IMR-90 (cell line): ENCODE results near the gene YARS2. TPM values are rescaled to one million over a fixed set of nuclear protein-coding genes. Genes with fewer than 3 reads are reported as not detected.
"Not testable (repeated sequence)": the region's sequence is repeated elsewhere in the genome, so short reads cannot be mapped to it uniquely, and the experiment has no call there.

ENCODE experiments used
- ATAC-seq: fragments of 200-7000 bp; cut with Tn5 transposase; 2 replicates; pipeline ENCODE4 v1.9.1; 2020; ENCODE audit warnings: low read depth, mild to moderate bottlenecking, moderate library complexity
- BruUV-seq: library from RNA; stranded (reverse); fragments of 400-500 nt; replicated peaks from 2 replicates; lab custom pipeline; 2021; lab: Mats Ljungman, UMichigan
- CTCF ChIA-PET: fragments of 300-600 bp; formaldehyde crosslinking; extraction: SDS; loops from one replicate; lab custom pipeline; 2021; ENCODE audit warnings: antibody characterized with exemption; lab: Yijun Ruan, JAX
- POLR2A ChIA-PET: fragments of 300-600 bp; sonication (Branson Sonifier 250); formaldehyde crosslinking; loops from one replicate; lab custom pipeline; 2022; ENCODE audit warnings: antibody characterized with exemption; ENCODE audit not compliant: unreplicated experiment; lab: Charles Lee
- DNase-seq: peaks from one replicate; pipeline ENCODE4 v3.0.0; 2013
- H2AFZ ChIP-seq: replicated peaks from 2 replicates; pipeline ENCODE3; 2013; ENCODE audit warnings: low read length, mild to moderate bottlenecking; ENCODE audit not compliant: poor library complexity
- H2AK5ac ChIP-seq: 2 replicates; pipeline ENCODE4 v1.6.1; 2013; ENCODE audit warnings: low read depth, low read length, inconsistent platforms
- H2AK9ac ChIP-seq: replicated peaks from 2 replicates; pipeline ENCODE3; 2013; ENCODE audit warnings: mild to moderate bottlenecking, low read depth, low read length, moderate library complexity; ENCODE audit not compliant: poor library complexity
- H2BK120ac ChIP-seq: 2 replicates; pipeline ENCODE4 v1.6.1; 2013; ENCODE audit warnings: low read depth, low read length, inconsistent platforms
- H2BK15ac ChIP-seq: 3 replicates; pipeline ENCODE4 v1.6.1; 2013; ENCODE audit warnings: low read depth, low read length, inconsistent platforms
- H2BK20ac ChIP-seq: 2 replicates; pipeline ENCODE4 v1.6.1; 2013; ENCODE audit warnings: low read depth, mild to moderate bottlenecking, inconsistent platforms, low read length, moderate library complexity
- H2BK5ac ChIP-seq: 2 replicates; pipeline ENCODE4 v1.6.1; 2013; ENCODE audit warnings: mild to moderate bottlenecking, low read depth, low read length, inconsistent platforms; ENCODE audit not compliant: poor library complexity, severe bottlenecking
- H3K14ac ChIP-seq: replicated peaks from 2 replicates; pipeline ENCODE4 v1.6.1; 2013; ENCODE audit warnings: low read depth, low read length, inconsistent platforms
- H3K18ac ChIP-seq: 2 replicates; pipeline ENCODE4 v1.6.1; 2013; ENCODE audit warnings: low read depth, low read length, control low read depth
- H3K23ac ChIP-seq: 2 replicates; pipeline ENCODE4 v1.6.1; 2013; ENCODE audit warnings: low read depth, low read length, inconsistent platforms
- H3K27ac ChIP-seq: 2 replicates; pipeline ENCODE4 v1.5.1; 2013; ENCODE audit warnings: mild to moderate bottlenecking, control low read depth, low read length; ENCODE audit not compliant: insufficient read depth
- H3K27me3 ChIP-seq: 2 replicates; pipeline ENCODE4 v1.6.1; 2013; ENCODE audit warnings: low read length; ENCODE audit not compliant: control insufficient read depth, insufficient read depth
- H3K36me3 ChIP-seq: 2 replicates; pipeline ENCODE4 v1.6.1; 2013; ENCODE audit warnings: low read length, mixed read lengths; ENCODE audit not compliant: control insufficient read depth, insufficient read depth
- H3K4ac ChIP-seq: 2 replicates; pipeline ENCODE4 v1.6.1; 2013; ENCODE audit warnings: low read depth, low read length, inconsistent platforms
- H3K4me1 ChIP-seq: 2 replicates; pipeline ENCODE4 v1.6.1; 2013; ENCODE audit warnings: low read length, mixed read lengths; ENCODE audit not compliant: control insufficient read depth, insufficient read depth
- H3K4me2 ChIP-seq: 2 replicates; pipeline ENCODE4 v1.6.1; 2013; ENCODE audit warnings: low read depth, mild to moderate bottlenecking, control low read depth, low read length, moderate library complexity
- H3K4me3 ChIP-seq: 2 replicates; pipeline ENCODE4 v1.5.1; 2013; ENCODE audit warnings: low read depth, mild to moderate bottlenecking, control low read depth, low read length, moderate library complexity; ENCODE audit not compliant: insufficient read depth
- H3K56ac ChIP-seq: 2 replicates; pipeline ENCODE4 v1.6.1; 2013; ENCODE audit warnings: low read length, inconsistent platforms; ENCODE audit not compliant: insufficient read depth; ENCODE audit errors: extremely low read depth
- H3K79me1 ChIP-seq, 2 experiments: 2 replicates each; pipeline ENCODE4 v1.6.1; 2013; ENCODE audit warnings: low read length in 2 of 2, inconsistent platforms in 1 of 2, low read depth in 1 of 2
- H3K9ac ChIP-seq: 2 replicates; pipeline ENCODE4 v1.6.1; 2013; ENCODE audit warnings: low read depth, low read length, control low read depth
- H3K9me1 ChIP-seq: 2 replicates; pipeline ENCODE4 v1.6.1; 2013; ENCODE audit warnings: low read length, inconsistent platforms; ENCODE audit not compliant: insufficient read depth
- H3K9me3 ChIP-seq: 2 replicates; pipeline ENCODE4 v1.6.1; 2013; ENCODE audit warnings: low read length; ENCODE audit not compliant: control insufficient read depth, insufficient read depth
- H4K20me1 ChIP-seq: 2 replicates; pipeline ENCODE4 v1.6.1; 2013; ENCODE audit warnings: low read length, inconsistent platforms; ENCODE audit not compliant: insufficient read depth
- H4K5ac ChIP-seq: 2 replicates; pipeline ENCODE4 v1.6.1; 2013; ENCODE audit warnings: mild to moderate bottlenecking, low read depth, low read length, control low read depth
- H4K8ac ChIP-seq, 2 experiments: 2 replicates each; pipeline ENCODE4 v1.6.1; 2013; ENCODE audit warnings: low read depth in 2 of 2, low read length in 2 of 2, control low read depth in 1 of 2, inconsistent platforms in 1 of 2
- H4K91ac ChIP-seq: 2 replicates; pipeline ENCODE4 v1.6.1; 2013; ENCODE audit warnings: low read depth, low read length, inconsistent platforms; ENCODE audit not compliant: insufficient read depth
- WGBS, 2 experiments: methylation state at CpG; one replicate each; pipeline versions ENCODE4 v1.1.5 to v1.1.7; 2013; ENCODE audit warnings: missing lambda C conversion rate in 2 of 2; ENCODE audit not compliant: insufficient read length in 1 of 2; ENCODE audit errors: extremely low coverage in 2 of 2; 5-methylcytosine and 5-hydroxymethylcytosine counted together
- dilution Hi-C: fragments of 300-500 bp; cut with HindIII; formaldehyde crosslinking; loops from one replicate; pipeline ENCODE4 v1.14.3; 2018; ENCODE audit warnings: low sequenced_read_pairs; ENCODE audit not compliant: unreplicated experiment
- in situ Hi-C: fragments of 300-500 bp; cut with MboI; formaldehyde crosslinking; loops from 3 replicates; pipeline ENCODE4 v1.14.3; 2019; ENCODE audit warnings: low sequenced_read_pairs, inconsistent platforms, mixed read lengths
- intact Hi-C: fragments of 100-400 bp; cut with micrococcal nuclease; formaldehyde crosslinking; loops from 2 replicates; pipeline ENCODE4 v1.10.0; 2022
- polyA plus RNA-seq, 3 experiments: library from polyadenylated mRNA; depleted of rRNA; stranded (reverse); fragments of >200 nt; gene quantifications; 2 replicates each; pipeline ENCODE4 v1.2.3, GENCODE V29; 2012; ENCODE audit warnings: low replicate concordance in 1 of 3
- total RNA-seq: library from RNA; depleted of rRNA; stranded (reverse); fragments of >200 nt; gene quantifications from 2 replicates; pipeline ENCODE4 v1.2.3, GENCODE V29; 2012

The YARS2 gene
- total and polyA plus RNA-seq, 2 of the 4 experiments (the other 2 are of a cell fraction), result 15.3 to 26.9 TPM

- H3K4me2 ChIP-seq, H2AFZ ChIP-seq, dilution Hi-C loops, H3K9ac ChIP-seq, POLR2A ChIA-PET, H2BK15ac ChIP-seq, H2BK120ac ChIP-seq, H3K79me1 ChIP-seq, H4K91ac ChIP-seq, H2BK5ac ChIP-seq, H3K4ac ChIP-seq, H4K5ac ChIP-seq, H3K56ac ChIP-seq, H3K4me3 ChIP-seq, H3K18ac ChIP-seq, H3K27ac ChIP-seq, H3K9me3 ChIP-seq, H3K4me1 ChIP-seq, DNase-seq, H3K23ac ChIP-seq, CTCF ChIA-PET, H3K14ac ChIP-seq, H4K8ac ChIP-seq, H3K27me3 ChIP-seq, H2AK5ac ChIP-seq, H4K20me1 ChIP-seq, H2BK20ac ChIP-seq, BruUV-seq, H3K9me1 ChIP-seq, H2AK9ac ChIP-seq, ATAC-seq, in situ Hi-C loops: not testable (repeated sequence)
- H3K36me3 ChIP-seq, result peaks cover 19% of the 10 kb centered on the region
- intact Hi-C loops, result loop anchor here (10.0 kb wide), 1 partner anchor 361 kb away; no protein-coding TSS in a partner anchor
- WGBS, 2 experiments, result 90% methylated on average over 2 of the region's 3 CpGs; no CpG with 5 or more reads in 1 of the 2 experiments
Observed at GRCh38 chr12:32725308-32725707, 30.4 kb downstream of the YARS2 start.
